Skeletal muscle tissue (tissue), 4 donors: ENCODE data around the gene COPZ1. TPM values are rescaled to one million over a fixed set of nuclear protein-coding genes. Genes with fewer than 3 reads are reported as not detected.
"Not testable (repeated sequence)": the region's sequence is repeated elsewhere in the genome, so short reads cannot be mapped to it uniquely, and the experiment has no call there.

Experiments used
- H3K27ac ChIP-seq: one replicate; pipeline ENCODE4 v1.7.0; 2013; ENCODE audit warnings: mild to moderate bottlenecking, low read depth, low read length, inconsistent platforms
- H3K27me3 ChIP-seq, 3 donors: one replicate each; pipeline ENCODE4 v1.7.0; 2013; ENCODE audit warnings: low read length in 3 of 3; ENCODE audit not compliant: control insufficient read depth in 3 of 3, insufficient read depth in 3 of 3
- H3K36me3 ChIP-seq, 3 donors: one replicate each; pipeline ENCODE4 v1.7.0; 2013; ENCODE audit warnings: low read length in 3 of 3; ENCODE audit not compliant: control insufficient read depth in 3 of 3, insufficient read depth in 3 of 3
- H3K4me1 ChIP-seq, 3 donors: one replicate each; pipeline ENCODE4 v1.7.0; 2013; ENCODE audit warnings: low read length in 3 of 3, mild to moderate bottlenecking in 3 of 3; ENCODE audit not compliant: control insufficient read depth in 3 of 3, insufficient read depth in 3 of 3
- H3K4me3 ChIP-seq, 3 donors: one replicate each; pipeline ENCODE4 v1.7.0; 2013; ENCODE audit warnings: low read length in 3 of 3
- H3K9ac ChIP-seq, 3 donors: one replicate each; pipeline ENCODE4 v1.7.0; 2013; ENCODE audit warnings: low read length in 3 of 3, mild to moderate bottlenecking in 3 of 3, moderate library complexity in 2 of 3, low read depth in 1 of 3
- H3K9me3 ChIP-seq, 3 donors: one replicate each; pipeline ENCODE4 v1.7.0; 2013; ENCODE audit warnings: low read length in 3 of 3; ENCODE audit not compliant: control insufficient read depth in 3 of 3
- total RNA-seq: library from RNA; depleted of rRNA; stranded (reverse); fragments of >200 nt; gene quantifications from one replicate; pipeline ENCODE4 v1.2.3, GENCODE V29; 2014
- donor health status: Osteomylitis.

Gene COPZ1
- total RNA-seq, result 62.6 TPM

GRCh38 chr12:54324617-54325441 is at the start of gene COPZ1:
Gene COPZ1, plus strand, starts transcription at chr12:54325131. Its CDS starts 33 bp downstream, at chr12:54325164.
- peak within 1 kb of the TSS; percentile 93 to 97 (median 96) for H3K9ac ChIP-seq
- no peaks in the 10 kb centered on the region for H3K27me3 ChIP-seq
- peaks cover 0 to 4% (median 0%) of the 10 kb centered on the region in 3 donors for H3K36me3 ChIP-seq
- peak within 1 kb of the TSS; percentile 82 to 100 (median 99) for H3K4me3 ChIP-seq
- peak within 1 kb of the TSS; percentile 81 for H3K27ac ChIP-seq
- peaks cover 7 to 17% (median 12%) of the 10 kb centered on the region in 3 donors for H3K4me1 ChIP-seq
- no peaks in the 10 kb centered on the region for H3K9me3 ChIP-seq

GRCh38 chr12:54276368-54276767 is 48.6 kb upstream of the COPZ1 start:
- H3K9ac ChIP-seq, result no peak overlapping the region
- peaks cover 23 to 36% (median 30%) of the 10 kb centered on the region in 3 donors for H3K4me1 ChIP-seq
- no peak overlapping the region for H3K27ac ChIP-seq
- H3K4me3 ChIP-seq, result no peak overlapping the region
- no peaks in the 10 kb centered on the region for H3K27me3 ChIP-seq
- H3K36me3 ChIP-seq, result peaks cover 0 to 2% (median 0%) of the 10 kb centered on the region in 3 donors
- H3K9me3 ChIP-seq, result no peaks in the 10 kb centered on the region

- H3K9ac ChIP-seq, result peak overlapping the region; percentile 13 to 93 (median 36)
- peaks cover 36 to 49% (median 44%) of the 10 kb centered on the region in 3 donors for H3K4me1 ChIP-seq
- H3K27me3 ChIP-seq, result no peaks in the 10 kb centered on the region
- H3K9me3 ChIP-seq, result no peaks in the 10 kb centered on the region
- H3K4me3 ChIP-seq, result peak overlapping the region in 1 of 3 donors; percentile 34
- peak overlapping the region; percentile 97 for H3K27ac ChIP-seq
- H3K36me3 ChIP-seq, result peaks cover 10 to 17% (median 10%) of the 10 kb centered on the region in 3 donors
These were observed 47.1 kb upstream of the COPZ1 start for GRCh38 chr12:54277823-54278276.

- Histone ChIP-seq H3K9me3 (no peaks in the 10 kb centered on the region), H3K27ac (peak overlapping the region; percentile 97), H3K4me1 (peaks cover 44 to 50% (median 46%) of the 10 kb centered on the region in 3 donors), H3K27me3 (no peaks in the 10 kb centered on the region), H3K4me3 (peak overlapping the region; percentile 86 to 96 (median 89)), H3K9ac (peak overlapping the region; percentile 89 to 93 (median 91)), H3K36me3 (peaks cover 23 to 30% (median 24%) of the 10 kb centered on the region in 3 donors)
These were observed 45.7 kb upstream of the COPZ1 start for GRCh38 chr12:54279227-54279631.

GRCh38 chr12:54279632-54280467 is 45.1 kb upstream of the COPZ1 start, which contains the start of gene CBX5:
Gene CBX5, minus strand, starts transcription at chr12:54280122. Its CDS starts 22,472 bp downstream, at chr12:54257650.
- peak within 1 kb of the TSS; percentile 97 for H3K27ac ChIP-seq
- peak within 1 kb of the TSS; percentile 89 to 97 (median 97) for H3K4me3 ChIP-seq
- no peaks in the 10 kb centered on the region for H3K9me3 ChIP-seq
- H3K36me3 ChIP-seq, result peaks cover 24 to 33% (median 27%) of the 10 kb centered on the region in 3 donors
- H3K4me1 ChIP-seq, result peaks cover 48 to 52% (median 50%) of the 10 kb centered on the region in 3 donors
- H3K27me3 ChIP-seq, result no peaks in the 10 kb centered on the region
- H3K9ac ChIP-seq, result peak within 1 kb of the TSS; percentile 89 to 99 (median 96)

GRCh38 chr12:54280468-54281260 is 44.3 kb upstream of the COPZ1 start, which contains the start of gene HNRNPA1:
Gene HNRNPA1, plus strand, starts transcription at chr12:54280726. Its CDS starts 82 bp downstream, at chr12:54280808.
- Histone ChIP-seq H3K4me3 (peak within 1 kb of the TSS; percentile 89 to 97 (median 97)), H3K9me3 (no peaks in the 10 kb centered on the region), H3K36me3 (peaks cover 27 to 38% (median 33%) of the 10 kb centered on the region in 3 donors), H3K4me1 (peaks cover 54 to 60% (median 55%) of the 10 kb centered on the region in 3 donors), H3K9ac (peak within 1 kb of the TSS; percentile 89 to 99 (median 96)), H3K27me3 (no peaks in the 10 kb centered on the region), H3K27ac (peak within 1 kb of the TSS; percentile 97)

GRCh38 chr12:54281261-54281638 is 43.7 kb upstream of the COPZ1 start:
- peaks cover 27 to 44% (median 38%) of the 10 kb centered on the region in 3 donors for H3K36me3 ChIP-seq
- peaks cover 59 to 65% (median 60%) of the 10 kb centered on the region in 3 donors for H3K4me1 ChIP-seq
- peak overlapping the region; percentile 86 to 99 (median 96) for H3K9ac ChIP-seq
- not testable (repeated sequence) for H3K27me3 ChIP-seq, H3K9me3 ChIP-seq
- H3K27ac ChIP-seq, result peak overlapping the region; percentile 97
- peak overlapping the region; percentile 89 to 97 (median 97) for H3K4me3 ChIP-seq

- H3K9me3 ChIP-seq, H3K27me3 ChIP-seq: not testable (repeated sequence)
- H3K36me3 ChIP-seq, result peaks cover 27 to 48% (median 41%) of the 10 kb centered on the region in 3 donors
- H3K4me3 ChIP-seq, result peak overlapping the region; percentile 89 to 97 (median 97)
- H3K4me1 ChIP-seq, result peaks cover 61 to 69% (median 65%) of the 10 kb centered on the region in 3 donors
- H3K27ac ChIP-seq, result peak overlapping the region; percentile 97
- H3K9ac ChIP-seq, result peak overlapping the region; percentile 86 to 99 (median 96)
These were observed 43.2 kb upstream of the COPZ1 start for GRCh38 chr12:54281694-54282093.
